Activated CD4-positive, alpha-beta T cell treated with anti-CD3 and anti-CD28 coated beads for 36 hours (primary cell): ENCODE data around the gene DRC3. TPM values are rescaled to one million over a fixed set of nuclear protein-coding genes. Genes with fewer than 3 reads are reported as not detected.
A peak's percentile ranks its signal among the peaks of the same experiment; 100 is the strongest.

Experiments
- ATAC-seq: fragments of 200-7000 bp; cut with Tn5 transposase; one replicate; pipeline ENCODE4 v1.10.0; 2021; ENCODE audit warnings: mild to moderate bottlenecking, moderate library complexity
- CTCF ChIA-PET: fragments of 350-600 bp; sonication (Branson Sonifier 250); formaldehyde crosslinking; loops from one replicate; lab custom pipeline; 2021; ENCODE audit warnings: antibody characterized with exemption; lab: Charles Lee
- POLR2A ChIA-PET: fragments of 350-600 bp; sonication (Branson Sonifier 250); formaldehyde crosslinking; loops from one replicate; lab custom pipeline; 2021; ENCODE audit warnings: antibody characterized with exemption, inconsistent platforms; lab: Charles Lee
- DNase-seq: peaks from one replicate; pipeline ENCODE4 v3.0.0-alpha.2; 2020
- H3K27ac Mint-ChIP-seq: one replicate; pipeline ENCODE4 v1.8.0; 2021; ENCODE audit warnings: mixed read lengths
- H3K27me3 Mint-ChIP-seq: one replicate; pipeline ENCODE4 v1.8.0; 2021; ENCODE audit warnings: mixed read lengths
- H3K36me3 Mint-ChIP-seq: one replicate; pipeline ENCODE4 v1.8.0; 2021; ENCODE audit warnings: low read depth, mixed read lengths
- H3K4me1 Mint-ChIP-seq: one replicate; pipeline ENCODE4 v1.8.0; 2021; ENCODE audit warnings: mixed read lengths
- H3K4me3 Mint-ChIP-seq: one replicate; pipeline ENCODE4 v1.8.0; 2021; ENCODE audit warnings: mild to moderate bottlenecking, moderate library complexity, mixed read lengths
- H3K9me3 Mint-ChIP-seq: one replicate; pipeline ENCODE4 v1.8.0; 2021; ENCODE audit warnings: low read depth, mixed read lengths
- intact Hi-C, 2 experiments: fragments of 100-400 bp; cut with DNase I in 1 of 2; cut with micrococcal nuclease in 1 of 2; formaldehyde crosslinking; loops; one replicate each; pipeline versions ENCODE4 v1.14.2 to v1.15.1; 2022 to 2024; cut with DNase I, micrococcal nuclease
- total RNA-seq, 2 experiments: library from RNA; stranded (reverse); gene quantifications; one replicate each; pipeline ENCODE4 v1.2.3, GENCODE V29; 2021

DRC3 gene
- total RNA-seq, 2 experiments from 2014 or later: 0.11 to 0.18 TPM

GRCh38 chr17:18025241-18025944 is 52.7 kb downstream of the DRC3 start:
- peak; percentile 96 for ATAC-seq
- intact Hi-C loops: loop anchor here in 1 of 2 experiments (10.0 kb wide), 1 partner anchor 671 kb away; no protein-coding TSS in a partner anchor
- Mint-ChIP-seq H3K4me3 (no peak overlapping the region), H3K4me1 (peaks cover 13% of the 10 kb centered on the region), H3K9me3 (no peaks in the 10 kb centered on the region), H3K36me3 (peaks cover 11% of the 10 kb centered on the region), H3K27ac (peak overlapping the region; percentile 23), H3K27me3 (no peaks in the 10 kb centered on the region)
- CTCF ChIA-PET: interaction anchor here (0.6 to 5.5 kb wide), 5 partner anchors 8 to 164 kb away, joined by 3 to 28 read pairs (median 3); no protein-coding TSS in a partner anchor
- peak; percentile 64 for DNase-seq
- POLR2A ChIA-PET: no interaction called here

- CTCF ChIA-PET: interaction anchor here (1.2 to 5.5 kb wide), 4 partner anchors 8 to 136 kb away, joined by 3 to 28 read pairs (median 4); no protein-coding TSS in a partner anchor
- H3K27me3 Mint-ChIP-seq: no peaks in the 10 kb centered on the region
- peak; percentile 39 for ATAC-seq
These were observed 53.5 kb downstream of the DRC3 start for GRCh38 chr17:18025945-18026776.

GRCh38 chr17:18027280-18027679 is 54.6 kb downstream of the DRC3 start:
- Mint-ChIP-seq H3K36me3 (peaks cover 11% of the 10 kb centered on the region), H3K27me3 (no peaks in the 10 kb centered on the region), H3K4me1 (peaks cover 13% of the 10 kb centered on the region), H3K27ac (no peak overlapping the region), H3K4me3 (no peak overlapping the region), H3K9me3 (no peaks in the 10 kb centered on the region)
- CTCF ChIA-PET: interaction anchor here (0.6 to 1.7 kb wide), 4 partner anchors 23 to 469 kb away, joined by 3 to 4 read pairs (median 3); no protein-coding TSS in a partner anchor
- DNase-seq (no peak), ATAC-seq (no peak)
- POLR2A ChIA-PET: no interaction called here
- intact Hi-C loops: loop anchor here in 1 of 2 experiments (10.0 kb wide), 1 partner anchor 672 kb away; no protein-coding TSS in a partner anchor

More at GRCh38 chr17:18025945-18026776, 53.5 kb downstream of the DRC3 start:
- H3K9me3 Mint-ChIP-seq: no peaks in the 10 kb centered on the region
- peaks cover 11% of the 10 kb centered on the region for H3K36me3 Mint-ChIP-seq
- peak; percentile 40 for DNase-seq
- peak overlapping the region; percentile 23 for H3K27ac Mint-ChIP-seq
- no peak overlapping the region for H3K4me3 Mint-ChIP-seq
- intact Hi-C loops: loop anchor here in 1 of 2 experiments (10.0 kb wide), 1 partner anchor 671 kb away; no protein-coding TSS in a partner anchor
- POLR2A ChIA-PET: no interaction called here
- peaks cover 13% of the 10 kb centered on the region for H3K4me1 Mint-ChIP-seq

- no peak overlapping the region for H3K27ac Mint-ChIP-seq
- no peak overlapping the region for H3K4me3 Mint-ChIP-seq
- ATAC-seq (no peak), DNase-seq (no peak)
- H3K27me3 Mint-ChIP-seq: no peaks in the 10 kb centered on the region
- H3K9me3 Mint-ChIP-seq: no peaks in the 10 kb centered on the region
- ChIA-PET CTCF (interaction anchor here (0.6 to 1.8 kb wide), 6 partner anchors 9 to 138 kb away, joined by 3 to 6 read pairs (median 4); no protein-coding TSS in a partner anchor), POLR2A (no interaction called here)
- peaks cover 23% of the 10 kb centered on the region for H3K4me1 Mint-ChIP-seq
- H3K36me3 Mint-ChIP-seq: peaks cover 11% of the 10 kb centered on the region
- intact Hi-C loops: loop anchor here in 1 of 2 experiments (10.0 kb wide), 1 partner anchor 674 kb away; no protein-coding TSS in a partner anchor
These were observed 55.7 kb downstream of the DRC3 start for GRCh38 chr17:18028114-18028951.

- DNase-seq: no peak
- Mint-ChIP-seq H3K9me3 (no peaks in the 10 kb centered on the region), H3K4me3 (no peak overlapping the region), H3K36me3 (peaks cover 11% of the 10 kb centered on the region), H3K27ac (no peak overlapping the region), H3K4me1 (peaks cover 26% of the 10 kb centered on the region), H3K27me3 (no peaks in the 10 kb centered on the region)
- ChIA-PET CTCF (interaction anchor here (0.7 to 1.8 kb wide), 5 partner anchors 9 to 143 kb away, joined by 3 to 6 read pairs (median 3); no protein-coding TSS in a partner anchor), POLR2A (interaction anchor here (0.6 kb wide), 1 partner anchor 102 kb away, joined by 4 read pairs; no protein-coding TSS in a partner anchor)
- intact Hi-C loops: loop anchor here in 1 of 2 experiments (10.0 kb wide), 1 partner anchor 674 kb away; no protein-coding TSS in a partner anchor
- no peak for ATAC-seq
These were observed 56.4 kb downstream of the DRC3 start for GRCh38 chr17:18028952-18029540.

- CTCF ChIA-PET: interaction anchor here (0.8 to 4.1 kb wide), 4 partner anchors 9 to 133 kb away, joined by 3 to 28 read pairs (median 5); no protein-coding TSS in a partner anchor
- H3K27me3 Mint-ChIP-seq: no peaks in the 10 kb centered on the region
- intact Hi-C loops: loop anchor here in 1 of 2 experiments (2.0 kb wide), 2 partner anchors 37 to 219 kb away; no protein-coding TSS in a partner anchor
These were observed 59.3 kb downstream of the DRC3 start for GRCh38 chr17:18031955-18032354.

GRCh38 chr17:18033442-18034099 is 60.9 kb downstream of the DRC3 start:
- no peaks in the 10 kb centered on the region for H3K27me3 Mint-ChIP-seq
- H3K36me3 Mint-ChIP-seq: peaks cover 4% of the 10 kb centered on the region
- ChIA-PET POLR2A (no interaction called here), CTCF (interaction anchor here (0.5 to 4.4 kb wide), 28 partner anchors 11 to 754 kb away, joined by 3 to 42 read pairs (median 4); partner anchors contain the start of gene LLGL1)
- H3K4me1 Mint-ChIP-seq: peaks cover 31% of the 10 kb centered on the region
- ATAC-seq: peak; percentile 69
- DNase-seq: peak; percentile 69
- H3K9me3 Mint-ChIP-seq: no peaks in the 10 kb centered on the region
- no peak overlapping the region for H3K4me3 Mint-ChIP-seq
- intact Hi-C loops: loop anchor here (1.0 to 2.0 kb wide), 6 partner anchors 39 to 352 kb away; partner anchors contain the start of gene RAI1 (in 1 of the 2)
- no peak overlapping the region for H3K27ac Mint-ChIP-seq

More at GRCh38 chr17:18031955-18032354, 59.3 kb downstream of the DRC3 start:
- H3K9me3 Mint-ChIP-seq: no peaks in the 10 kb centered on the region
- no peak for DNase-seq
- H3K36me3 Mint-ChIP-seq: peaks cover 6% of the 10 kb centered on the region
- H3K4me1 Mint-ChIP-seq: peaks cover 20% of the 10 kb centered on the region
- no peak overlapping the region for H3K4me3 Mint-ChIP-seq
- no peak for ATAC-seq
- H3K27ac Mint-ChIP-seq: no peak overlapping the region
- POLR2A ChIA-PET: no interaction called here

GRCh38 chr17:18035704-18036103 is 63.0 kb downstream of the DRC3 start:
- Mint-ChIP-seq H3K9me3 (no peaks in the 10 kb centered on the region), H3K4me3 (no peak overlapping the region), H3K36me3 (peaks cover 9% of the 10 kb centered on the region), H3K27ac (no peak overlapping the region), H3K27me3 (no peaks in the 10 kb centered on the region), H3K4me1 (peaks cover 41% of the 10 kb centered on the region)
- intact Hi-C loops: no loop called here
- ATAC-seq (no peak), DNase-seq (no peak)
- ChIA-PET POLR2A (no interaction called here), CTCF (interaction anchor here (0.5 to 4.4 kb wide), 10 partner anchors 13 to 223 kb away, joined by 3 to 42 read pairs (median 4); partner anchors contain the start of genes DRC3 and TOM1L2)

GRCh38 chr17:18037486-18037885 is 64.8 kb downstream of the DRC3 start:
- ChIA-PET POLR2A (interaction anchor here (1.0 kb wide), 1 partner anchor 79 kb away, joined by 3 read pairs; no protein-coding TSS in a partner anchor), CTCF (interaction anchor here (0.8 to 3.8 kb wide), 3 partner anchors 9 to 148 kb away, joined by 3 to 12 read pairs (median 6); no protein-coding TSS in a partner anchor)
- DNase-seq: no peak
- H3K36me3 Mint-ChIP-seq: peaks cover 9% of the 10 kb centered on the region
- no peak for ATAC-seq
- H3K27me3 Mint-ChIP-seq: no peaks in the 10 kb centered on the region
- peak overlapping the region; percentile 92 for H3K27ac Mint-ChIP-seq
- no peaks in the 10 kb centered on the region for H3K9me3 Mint-ChIP-seq
- H3K4me1 Mint-ChIP-seq: peaks cover 55% of the 10 kb centered on the region
- intact Hi-C loops: no loop called here
- H3K4me3 Mint-ChIP-seq: peak overlapping the region; percentile 91
